Measurements from ENCODE around the gene LAMB1. TPM values are rescaled to one million over a fixed set of nuclear protein-coding genes. Genes with fewer than 3 reads are reported as not detected.

Gene LAMB1
- total and polyA plus RNA-seq, 2 of the 13 experiments (the other 11 are each of a cell fraction or from before 2014, with no cell fraction given) = 109 to 124 TPM

- no peak for TF ChIP-seq SOX6 (IDR thresholded peaks at IDR 0.05)
- peak; percentile 93 for TF ChIP-seq SOX6 (CRISPR knock-in tag; IDR thresholded peaks at IDR 0.05)
- 0 out of 2 replicates have a peak, but pooled peaks have one; percentile 24 for TF ChIP-seq CBFB (CRISPR knock-in tag; IDR thresholded peaks at IDR 0.05)
- TF ChIP-seq ZSCAN29 (CRISPR knock-in tag; conservative IDR thresholded peaks at IDR 0.05) = no peak
- TF ChIP-seq THAP11 (CRISPR knock-in tag; IDR thresholded peaks at IDR 0.05) = peak; percentile 46; the same call in 1 of the 2 replicates
- no peak for TF ChIP-seq ELF4 (CRISPR knock-in tag; IDR thresholded peaks at IDR 0.05; ENCODE audit: borderline replicate concordance)
- TF ChIP-seq ZFP91 (CRISPR knock-in tag; IDR thresholded peaks at IDR 0.05; ENCODE audit: borderline replicate concordance) = no peak
- no peak for TF ChIP-seq UBTF (CRISPR knock-in tag; IDR thresholded peaks at IDR 0.05)
- TF ChIP-seq KLF16 (CRISPR knock-in tag; IDR thresholded peaks at IDR 0.05) = no peak; a peak in 1 of 4 replicates
- TF ChIP-seq DR1 (CRISPR knock-in tag; IDR thresholded peaks at IDR 0.05) = no peak
- no peak for TF ChIP-seq HIC2 (CRISPR knock-in tag; IDR thresholded peaks at IDR 0.05; ENCODE audit: low read depth)
- peak in 1 of 2 experiments; percentile 23; a peak in 1 of 4 replicates for TF ChIP-seq HMGXB4 (CRISPR knock-in tag; IDR thresholded peaks at IDR 0.05; ENCODE audit: borderline replicate concordance in 1 of 2, low read depth in 1 of 2)
- TF ChIP-seq ZNF280D (CRISPR knock-in tag; IDR thresholded peaks at IDR 0.05) = no peak
- no peak for TF ChIP-seq CREB1 (IDR thresholded peaks at IDR 0.05)
- peak; percentile 47; the same call in 1 of the 2 replicates for TF ChIP-seq CREB1 (CRISPR knock-in tag; IDR thresholded peaks at IDR 0.05)
- peak; percentile 34; the same call in 1 of the 2 replicates for TF ChIP-seq TCF7L2 (IDR thresholded peaks at IDR 0.05; ENCODE audit: low read depth, low read length)
Measured at GRCh38 chr7:108014747-108015682, 12.1 kb upstream of the LAMB1 start (continued).

Measured in HepG2 (cell line).